AG08396 (cell line): ENCODE data around the gene ETFA.
"Not testable (repeated sequence)": the region's sequence is repeated elsewhere in the genome, so short reads cannot be mapped to it uniquely, and the experiment has no call there.

Experiments
- DNase-seq: peaks from one replicate; pipeline ENCODE4 v3.0.0; 2012; ENCODE audit warnings: low spot score, mixed read lengths

ETFA gene

GRCh38 chr15:76270876-76271275 is 40.4 kb downstream of the ETFA start:
- DNase-seq: no peak

GRCh38 chr15:76267077-76267476 is 44.2 kb downstream of the ETFA start:
- no peak for DNase-seq

- DNase-seq: not testable (repeated sequence)
These were observed 45.5 kb downstream of the ETFA start for GRCh38 chr15:76265769-76266168.

- no peak for DNase-seq
These were observed 50.9 kb downstream of the ETFA start for GRCh38 chr15:76260246-76260938.

GRCh38 chr15:76259392-76259791 is 51.9 kb downstream of the ETFA start:
- no peak for DNase-seq

GRCh38 chr15:76258460-76258859 is 52.8 kb downstream of the ETFA start:
- no peak for DNase-seq

GRCh38 chr15:76253691-76254473 is 57.4 kb downstream of the ETFA start:
- no peak for DNase-seq

- no peak for DNase-seq
These were observed 59.0 kb downstream of the ETFA start for GRCh38 chr15:76252249-76252648.

GRCh38 chr15:76251717-76252116 is 59.6 kb downstream of the ETFA start:
- no peak for DNase-seq

- DNase-seq: no peak
These were observed 66.1 kb downstream of the ETFA start for GRCh38 chr15:76245072-76245610.

GRCh38 chr15:76239786-76240185 is 71.5 kb downstream of the ETFA start:
- DNase-seq: no peak

GRCh38 chr15:76236350-76236749 is 74.9 kb downstream of the ETFA start:
- DNase-seq: no peak

- DNase-seq: peak; percentile 32
These were observed 76.0 kb downstream of the ETFA start for GRCh38 chr15:76235186-76235826.

GRCh38 chr15:76234337-76234889 is 76.9 kb downstream of the ETFA start:
- no peak for DNase-seq

- DNase-seq: no peak
These were observed 77.3 kb downstream of the ETFA start for GRCh38 chr15:76233921-76234320.

- DNase-seq: no peak
These were observed 82.0 kb downstream of the ETFA start for GRCh38 chr15:76229266-76229665.

GRCh38 chr15:76223521-76223920 is 87.7 kb downstream of the ETFA start:
- no peak for DNase-seq

GRCh38 chr15:76222159-76222558 is 89.1 kb downstream of the ETFA start:
- DNase-seq: no peak

GRCh38 chr15:76221085-76221767 is 90.0 kb downstream of the ETFA start:
- DNase-seq: no peak

GRCh38 chr15:76217882-76218217 is 93.4 kb downstream of the ETFA start:
- no peak for DNase-seq

GRCh38 chr15:76217029-76217881 is 94.0 kb downstream of the ETFA start:
- DNase-seq: no peak
